GM13976 (cell line): ENCODE results near the gene NES.

Source experiments
- DNase-seq: peaks from one replicate; pipeline ENCODE4 v3.0.0; 2012; ENCODE audit warnings: low spot score
- CTCF ChIP-seq: IDR thresholded peaks from 2 replicates; pipeline ENCODE4 v1.5.1; 2012; ENCODE audit warnings: borderline replicate concordance, mild to moderate bottlenecking; ENCODE audit not compliant: insufficient read depth; ENCODE audit errors: extremely low read depth, missing control alignments, control extremely low read depth
- in situ Hi-C: fragments of 300-500 bp; cut with MboI; formaldehyde crosslinking; loops from one replicate; pipeline ENCODE4 v1.12.0; 2022; ENCODE audit warnings: low sequenced_read_pairs, mixed read lengths, inconsistent platforms; ENCODE audit not compliant: unreplicated experiment

Gene NES

GRCh38 chr1:156647351-156647750 is 29.9 kb downstream of the NES start:
- in situ Hi-C loops: no loop called here
- no peak for DNase-seq
- TF ChIP-seq CTCF: no peak

- no peak for DNase-seq
- in situ Hi-C loops: no loop called here
- no peak for TF ChIP-seq CTCF
Observed at GRCh38 chr1:156646738-156647211, 30.4 kb downstream of the NES start.

- in situ Hi-C loops: no loop called here
- TF ChIP-seq CTCF: no peak
- DNase-seq: no peak
Observed at GRCh38 chr1:156645666-156646065, 31.5 kb downstream of the NES start.

- no peak for TF ChIP-seq CTCF
- in situ Hi-C loops: no loop called here
- no peak for DNase-seq
Observed at GRCh38 chr1:156645056-156645455, 32.2 kb downstream of the NES start.

- DNase-seq: no peak
- in situ Hi-C loops: no loop called here
- TF ChIP-seq CTCF: no peak
Observed at GRCh38 chr1:156644640-156645039, 32.6 kb downstream of the NES start.

GRCh38 chr1:156644146-156644545 is 33.1 kb downstream of the NES start:
- in situ Hi-C loops: no loop called here
- DNase-seq: no peak
- TF ChIP-seq CTCF: no peak

GRCh38 chr1:156643778-156644092 is 33.5 kb downstream of the NES start:
- in situ Hi-C loops: no loop called here
- peak; percentile 72 for DNase-seq
- no peak for TF ChIP-seq CTCF
